IPS DF 4.7 (cell line): ENCODE results near the gene RARB.

Experiments
- DNase-seq: peaks from one replicate; pipeline ENCODE4 v3.0.0-alpha.2; 2013; ENCODE audit warnings: low spot score; ENCODE audit errors: extremely low read depth

RARB gene

GRCh38 chr3:25574172-25574765 lies 146.2 kb downstream of the RARB start:
- no peak for DNase-seq

- no peak for DNase-seq
Measured at GRCh38 chr3:25575001-25575400, 146.9 kb downstream of the RARB start.

GRCh38 chr3:25576146-25576545 lies 148.1 kb downstream of the RARB start:
- no peak for DNase-seq

GRCh38 chr3:25576831-25577454 lies 148.9 kb downstream of the RARB start:
- no peak for DNase-seq

- no peak for DNase-seq
Measured at GRCh38 chr3:25578059-25578458, 150.0 kb downstream of the RARB start.

- no peak for DNase-seq
Measured at GRCh38 chr3:25580534-25580933, 152.5 kb downstream of the RARB start.

GRCh38 chr3:25581335-25581734 lies 153.3 kb downstream of the RARB start:
- no peak for DNase-seq

GRCh38 chr3:25581823-25582222 lies 153.8 kb downstream of the RARB start:
- DNase-seq = no peak

GRCh38 chr3:25582242-25582641 lies 154.2 kb downstream of the RARB start:
- DNase-seq = no peak

- DNase-seq = no peak
Measured at GRCh38 chr3:25583343-25583742, 155.3 kb downstream of the RARB start.

- no peak for DNase-seq
Measured at GRCh38 chr3:25584011-25584789, 156.1 kb downstream of the RARB start.

GRCh38 chr3:25585361-25586166 lies 157.5 kb downstream of the RARB start:
- no peak for DNase-seq

GRCh38 chr3:25586167-25586505 lies 158.1 kb downstream of the RARB start:
- no peak for DNase-seq

- no peak for DNase-seq
Measured at GRCh38 chr3:25586553-25586952, 158.5 kb downstream of the RARB start.

GRCh38 chr3:25587094-25587493 lies 159.0 kb downstream of the RARB start:
- no peak for DNase-seq

GRCh38 chr3:25587526-25587925 lies 159.5 kb downstream of the RARB start:
- no peak for DNase-seq

- DNase-seq = no peak
Measured at GRCh38 chr3:25587975-25588374, 159.9 kb downstream of the RARB start.

GRCh38 chr3:25588441-25589103 lies 160.5 kb downstream of the RARB start:
- DNase-seq = no peak

- no peak for DNase-seq
Measured at GRCh38 chr3:25589104-25589782, 161.2 kb downstream of the RARB start.

GRCh38 chr3:25589783-25590258 lies 161.8 kb downstream of the RARB start:
- no peak for DNase-seq

- no peak for DNase-seq
Measured at GRCh38 chr3:25592510-25592968, 164.5 kb downstream of the RARB start.
